NCI-H460 (cell line): ENCODE measurements around the gene ST3GAL5. TPM values are rescaled to one million over a fixed set of nuclear protein-coding genes. Genes with fewer than 3 reads are reported as not detected.

Experiments
- DNase-seq: peaks from one replicate; pipeline ENCODE4 v3.0.0-alpha.2; 2016; ENCODE audit warnings: low read depth; ENCODE audit errors: extremely low read depth
- small RNA-seq, 2 experiments: library from RNA; depleted of rRNA; stranded (forward); fragments of <200 nt; gene quantifications; one replicate each; pipeline ENCODE3, GENCODE V24; 2014
- total RNA-seq: library from RNA; depleted of rRNA; stranded (reverse); fragments of >200 nt; shearing (Covaris generic); gene quantifications from 2 replicates; pipeline ENCODE4 v1.2.3, GENCODE V29; 2014; rRNA removed

The ST3GAL5 gene
- total RNA-seq, 1 experiment from 2014 or later: 5.0 TPM

DNA sequence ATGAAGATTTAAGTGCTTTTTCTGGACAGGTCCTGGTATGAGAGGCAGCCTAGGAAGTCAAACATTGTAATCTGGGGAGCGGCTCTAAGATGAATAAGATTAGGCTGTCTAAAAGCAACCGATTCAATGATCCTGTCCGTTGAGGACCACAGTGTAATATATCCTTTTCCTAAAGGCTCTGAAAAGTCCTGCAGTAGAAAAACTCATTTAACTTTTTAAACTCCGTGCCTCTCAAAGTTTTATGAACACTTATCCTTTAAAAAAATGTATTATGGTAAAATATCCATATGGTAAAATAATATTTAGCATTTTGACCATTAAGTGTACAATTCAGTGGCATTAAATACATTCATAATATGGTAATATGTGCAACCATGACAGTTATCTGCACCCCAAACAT is 95.2 kb downstream of the ST3GAL5 start:
- DNase-seq: no peak

DNA sequence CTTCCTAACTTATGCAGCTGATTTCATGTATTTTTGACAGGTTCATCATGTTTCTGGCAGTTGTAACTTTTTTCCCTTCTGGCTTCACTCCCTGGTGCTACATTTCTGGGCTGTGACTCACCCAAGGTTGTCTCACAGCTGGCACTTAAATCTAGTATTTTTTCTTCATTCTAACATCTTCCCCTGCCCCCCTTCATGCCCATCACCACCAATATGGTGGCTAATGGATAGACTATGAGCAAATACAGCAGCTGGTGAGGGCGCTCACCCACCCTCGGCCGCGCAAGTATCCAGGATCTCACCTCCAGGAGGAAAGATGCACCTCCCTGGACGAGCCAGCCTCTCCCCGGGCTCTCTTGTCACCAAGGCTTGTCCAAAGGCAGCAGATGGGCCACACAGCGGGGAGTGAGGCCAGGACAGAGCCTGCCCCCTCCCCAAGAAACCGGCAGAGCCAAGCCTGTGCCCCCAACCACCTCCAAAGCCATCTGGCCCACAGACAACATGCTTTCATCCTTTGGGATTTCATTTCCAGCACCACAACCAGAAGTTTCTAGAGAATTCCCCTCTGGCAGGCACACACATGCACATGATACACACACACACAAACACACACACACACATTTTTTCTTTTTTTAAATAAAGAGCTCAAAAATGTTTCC is 95.9 kb downstream of the ST3GAL5 start:
- peak; percentile 65 for DNase-seq

DNA sequence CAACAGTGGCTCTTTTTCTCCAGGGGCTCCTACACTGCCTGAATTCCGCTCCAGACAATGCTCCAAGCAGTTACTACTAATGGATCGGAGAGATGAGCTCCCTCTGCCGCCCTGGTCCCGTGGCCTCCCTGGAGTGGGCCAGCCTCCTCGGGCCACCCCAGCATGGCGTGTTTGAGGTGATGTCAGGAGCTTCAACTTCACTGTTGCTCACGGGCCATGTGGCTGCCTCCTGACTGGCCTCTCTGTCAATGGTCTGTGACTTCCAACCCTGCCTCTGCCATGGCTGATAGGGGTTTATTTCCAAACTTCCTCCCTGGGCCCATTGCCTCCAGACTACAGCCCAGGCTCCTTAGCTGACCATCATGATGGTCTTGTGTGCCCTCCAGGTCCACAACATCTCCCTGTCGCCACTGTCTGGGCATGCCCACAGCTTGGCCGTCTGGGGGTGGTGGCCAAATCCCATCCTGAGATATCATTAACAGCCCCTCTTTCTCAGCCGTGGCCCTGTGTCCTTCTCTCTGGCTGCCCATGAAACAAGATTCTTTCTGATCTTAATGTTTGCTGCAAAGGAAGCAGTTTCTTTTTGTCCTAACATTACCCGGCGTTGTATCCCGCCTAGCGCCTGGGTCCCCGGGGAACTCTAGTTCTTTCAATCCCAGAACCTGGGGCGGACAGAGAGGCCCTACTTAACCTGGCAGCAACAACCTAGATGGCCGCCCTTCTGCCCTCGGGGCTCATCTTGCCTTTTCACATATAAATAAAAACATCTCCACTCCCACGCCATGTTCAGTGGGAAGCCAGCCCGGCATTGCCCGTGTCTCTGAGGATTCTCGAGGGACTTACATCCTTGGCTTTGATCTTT is 96.9 kb downstream of the ST3GAL5 start:
- DNase-seq: peak; percentile 25

GRCh38 chr2:85790499-85791188 is 98.1 kb downstream of the ST3GAL5 start:
- DNase-seq: no peak

DNA sequence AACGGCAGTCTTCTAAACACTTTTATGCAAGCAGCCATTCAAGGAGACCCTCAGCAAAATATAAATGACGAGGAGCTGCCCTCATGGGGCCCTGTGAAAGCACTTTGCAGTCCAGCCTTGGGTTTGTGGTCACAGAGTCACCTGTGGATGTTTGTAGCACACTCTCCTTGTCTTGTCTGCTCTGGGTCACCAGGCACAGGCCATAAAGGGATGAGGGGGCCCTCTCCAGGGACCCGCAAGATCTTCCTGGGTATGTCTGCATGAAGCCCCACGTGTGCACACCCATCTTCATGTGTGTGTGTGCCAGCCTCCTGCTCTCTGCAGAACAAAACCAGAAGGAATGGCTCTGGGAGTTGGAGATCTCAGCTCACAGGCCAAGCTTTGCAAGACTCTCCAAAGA is 98.8 kb downstream of the ST3GAL5 start:
- DNase-seq: no peak

- no peak for DNase-seq
Observed at GRCh38 chr2:85789271-85789670, 99.5 kb downstream of the ST3GAL5 start.

GRCh38 chr2:85788603-85789002 is 100.2 kb downstream of the ST3GAL5 start:
- no peak for DNase-seq

GRCh38 chr2:85787981-85788340 is 100.8 kb downstream of the ST3GAL5 start:
- DNase-seq: no peak

DNA sequence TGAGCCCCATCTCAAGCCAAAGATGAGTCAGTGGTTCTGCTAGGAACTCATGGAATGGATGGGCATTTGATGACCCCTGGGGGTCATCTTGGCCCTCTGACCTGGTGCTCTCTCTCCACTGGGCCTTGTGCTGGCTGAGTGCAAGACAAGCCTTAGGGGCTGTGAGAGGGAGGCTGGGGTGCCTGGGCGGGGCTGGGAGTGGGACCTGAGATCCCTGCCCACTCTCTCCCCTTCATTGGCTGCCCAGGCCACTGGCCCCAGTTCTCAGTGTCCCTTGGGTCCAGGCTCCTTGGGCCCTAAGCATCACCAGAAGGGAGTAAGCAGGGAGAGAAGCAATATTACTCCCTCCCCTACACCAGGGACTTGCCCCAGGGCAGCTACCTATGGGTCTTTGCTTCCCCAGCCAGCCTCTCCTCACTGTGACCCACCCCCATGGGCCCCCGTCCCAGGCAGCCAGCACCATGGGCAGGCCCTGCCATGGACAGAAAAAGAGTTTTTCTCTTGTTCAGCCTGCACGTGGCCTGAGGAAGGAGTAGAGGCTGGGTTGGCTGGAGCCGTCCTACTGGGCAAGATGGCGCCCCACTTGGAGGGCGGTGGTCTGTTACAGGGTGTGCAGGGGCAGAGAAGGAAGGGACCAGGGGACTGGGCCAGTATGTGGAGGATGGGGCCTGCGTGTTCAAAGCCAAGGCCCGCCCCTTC is 101.4 kb downstream of the ST3GAL5 start:
- no peak for DNase-seq

Small RNAs within 50 kb of the gene (small RNA-seq; reads per million reads assigned to genes)
- gene RN7SKP83: 0 reads per million in 2 experiments

Other genes with a start within 250 kb of the ST3GAL5 start
- not detected in 2 replicates for gene SFTPB, start 220.8 kb downstream of the ST3GAL5 start, total RNA-seq
- not detected in 2 replicates for gene GNLY, start 194.6 kb downstream of the ST3GAL5 start, total RNA-seq
- 0.89 and 1.4 TPM in 2 replicates for gene ATOH8, start 135.0 kb downstream of the ST3GAL5 start, total RNA-seq
- 15.4 and 20.1 TPM in 2 replicates for gene POLR1A, start 216.9 kb upstream of the ST3GAL5 start, total RNA-seq
- 169 and 202 TPM in 2 replicates for gene PTCD3, start 217.2 kb upstream of the ST3GAL5 start, total RNA-seq